OCI-LY1 (cell line): ENCODE data around the gene DSE.

Experiments
- CTCF ChIP-seq: fragments of 200-600 bp; sonication (generic), shearing (Covaris generic); IDR thresholded peaks from 2 replicates; pipeline ENCODE4 v1.5.1; 2017; ENCODE audit warnings: mild to moderate bottlenecking, antibody characterized with exemption, low read length, moderate library complexity, mixed read lengths
- EZH2 ChIP-seq: fragments of 200-600 bp; sonication (generic), shearing (Covaris generic); IDR thresholded peaks from 2 replicates; pipeline ENCODE4 v1.8.0; 2017; ENCODE audit warnings: borderline replicate concordance, mixed run types, mild to moderate bottlenecking, antibody characterized with exemption, low read length, moderate library complexity, mixed read lengths

- TF ChIP-seq CTCF: no peak
- TF ChIP-seq EZH2: no peak
Observed at GRCh38 chr6:116468293-116468692, 97.5 kb downstream of the DSE start.
